SK-N-SH treated with all-trans-retinoic acid at 6 μM for 48 hours (cell line): ENCODE data around the gene EPB41L5.

Source experiments
- ATAC-seq: fragments of 200-7000 bp; cut with Tn5 transposase; 3 replicates; pipeline ENCODE4 v1.9.1; 2020; ENCODE audit warnings: mild to moderate bottlenecking, moderate library complexity
- BACH2 ChIP-seq: fragments of 250-450 bp; sonication (Bioruptor Pico); IDR thresholded peaks from 2 replicates; pipeline ENCODE4 v1.9.0; 2021; ENCODE audit warnings: mild to moderate bottlenecking, borderline replicate concordance
- CSDC2 ChIP-seq: fragments of 250-450 bp; sonication (Bioruptor Pico); IDR thresholded peaks from 2 replicates; pipeline ENCODE4 v1.5.0; 2020; ENCODE audit warnings: mild to moderate bottlenecking, moderate library complexity
- ESRRG ChIP-seq: fragments of 250-450 bp; sonication (Bioruptor Pico); IDR thresholded peaks from 2 replicates; pipeline ENCODE4 v1.6.1; 2021; ENCODE audit warnings: mild to moderate bottlenecking
- GLIS3 ChIP-seq: fragments of 250-450 bp; sonication (Bioruptor Pico); IDR thresholded peaks from 2 replicates; pipeline ENCODE4 v1.5.0; 2020; ENCODE audit warnings: mild to moderate bottlenecking, moderate library complexity
- ISL1 ChIP-seq: fragments of 250-450 bp; sonication (Bioruptor Pico); IDR thresholded peaks from 2 replicates; pipeline ENCODE4 v2.1.2; 2022; ENCODE audit warnings: mild to moderate bottlenecking, moderate library complexity
- OSR1 ChIP-seq: fragments of 250-450 bp; sonication (Bioruptor Pico); IDR thresholded peaks from 2 replicates; pipeline ENCODE4 v1.8.0; 2022; ENCODE audit warnings: moderate library complexity, mild to moderate bottlenecking, inconsistent platforms
- SNAI2 ChIP-seq: fragments of 250-450 bp; sonication (Bioruptor Pico); IDR thresholded peaks from 2 replicates; pipeline ENCODE4 v1.5.0; 2020; ENCODE audit warnings: mild to moderate bottlenecking, moderate library complexity
- TCF4 ChIP-seq: fragments of 250-450 bp; sonication (Bioruptor Pico); IDR thresholded peaks from 2 replicates; pipeline ENCODE4 v1.8.0; 2021; ENCODE audit warnings: mild to moderate bottlenecking, moderate library complexity, borderline replicate concordance
- TOX ChIP-seq: fragments of 250-450 bp; sonication (Bioruptor Pico); IDR thresholded peaks from 2 replicates; pipeline ENCODE4 v1.8.0; 2021; ENCODE audit warnings: mild to moderate bottlenecking, moderate library complexity, borderline replicate concordance
- ZC3H10 ChIP-seq: fragments of 250-450 bp; sonication (Bioruptor Pico); IDR thresholded peaks from 2 replicates; pipeline ENCODE4 v1.5.1; 2021; ENCODE audit warnings: mild to moderate bottlenecking, moderate library complexity
- ZFP3 ChIP-seq: fragments of 250-450 bp; sonication (Bioruptor Pico); IDR thresholded peaks from 2 replicates; pipeline ENCODE4 v1.5.0; 2020; ENCODE audit warnings: mild to moderate bottlenecking, moderate library complexity
- ZFP30 ChIP-seq: fragments of 450-650 bp; formaldehyde crosslinking; IDR thresholded peaks from 2 replicates; pipeline ENCODE4 v1.5.0; 2022; ENCODE audit warnings: mild to moderate bottlenecking, moderate library complexity
- ZNF565 ChIP-seq: fragments of 450-650 bp; formaldehyde crosslinking; conservative IDR thresholded peaks from 2 replicates; pipeline ENCODE4 v1.5.0; 2020; ENCODE audit warnings: low read depth, mild to moderate bottlenecking, moderate library complexity
- ZNF70 ChIP-seq: fragments of 450-650 bp; formaldehyde crosslinking; IDR thresholded peaks from 2 replicates; pipeline ENCODE4 v1.5.0; 2020; ENCODE audit warnings: mild to moderate bottlenecking, moderate library complexity
- ZNF8 ChIP-seq: fragments of 450-650 bp; formaldehyde crosslinking; IDR thresholded peaks from 2 replicates; pipeline ENCODE4 v1.5.0; 2020; ENCODE audit warnings: mild to moderate bottlenecking, moderate library complexity
- TF ChIP-seq, protein P1 (sequence below): fragments of 250-450 bp; sonication (Bioruptor Pico); IDR thresholded peaks from 2 replicates; pipeline ENCODE4 v1.8.0; 2020; ENCODE audit warnings: mild to moderate bottlenecking, moderate library complexity, borderline replicate concordance
- TF ChIP-seq, protein P2 (sequence below): fragments of 250-450 bp; sonication (Bioruptor Pico); IDR thresholded peaks from 2 replicates; pipeline ENCODE4 v1.5.1; 2020; ENCODE audit warnings: low read depth, mild to moderate bottlenecking, moderate library complexity
- TF ChIP-seq, protein P3 (sequence below): fragments of 250-450 bp; sonication (Bioruptor Pico); IDR thresholded peaks from 2 replicates; pipeline ENCODE4 v1.5.0; 2020; ENCODE audit warnings: mild to moderate bottlenecking, moderate library complexity
- TF ChIP-seq, protein P4 (sequence below): fragments of 250-450 bp; sonication (Bioruptor Pico); IDR thresholded peaks from 2 replicates; pipeline ENCODE4 v1.5.1; 2021; ENCODE audit warnings: mild to moderate bottlenecking, moderate library complexity
- TF ChIP-seq, protein P5 (sequence below): fragments of 250-450 bp; sonication (Bioruptor Pico); IDR thresholded peaks from 2 replicates; pipeline ENCODE4 v1.8.0; 2021; ENCODE audit warnings: low read depth, mild to moderate bottlenecking, moderate library complexity, borderline replicate concordance

EPB41L5 gene

DNA sequence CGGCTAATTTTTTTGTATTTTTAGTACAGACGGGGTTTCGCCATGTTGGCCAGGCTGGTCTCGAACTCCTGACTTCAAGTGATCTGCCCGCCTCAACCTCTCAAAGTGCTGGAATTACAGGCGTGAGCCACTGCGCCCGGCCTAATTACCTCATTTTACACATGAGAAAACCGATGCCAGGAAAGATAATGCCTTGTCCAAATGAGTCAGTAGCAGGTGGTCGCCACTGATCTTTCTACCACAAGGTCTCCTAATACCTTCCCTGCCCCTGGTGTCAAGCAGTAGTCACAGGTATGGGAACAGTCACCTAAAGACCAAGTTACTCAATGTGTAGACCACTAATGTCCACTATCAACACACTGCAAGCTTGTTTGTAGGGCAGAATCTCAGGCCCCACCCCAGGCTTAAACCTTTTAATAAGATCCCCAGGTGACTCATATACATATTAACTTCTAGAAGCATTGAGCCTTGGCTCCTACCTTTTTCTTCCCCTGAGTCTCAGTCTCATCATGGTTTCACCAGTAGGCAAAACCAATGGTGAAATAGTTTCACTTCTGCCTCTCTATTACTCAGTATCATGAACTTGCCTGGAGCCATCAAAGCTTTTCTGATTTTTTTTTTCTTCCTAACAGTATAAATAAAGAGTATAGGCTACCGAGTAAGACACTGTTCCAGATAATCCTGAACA is 6.9 kb upstream of the EPB41L5 start:
- TF ChIP-seq, protein P1, sequence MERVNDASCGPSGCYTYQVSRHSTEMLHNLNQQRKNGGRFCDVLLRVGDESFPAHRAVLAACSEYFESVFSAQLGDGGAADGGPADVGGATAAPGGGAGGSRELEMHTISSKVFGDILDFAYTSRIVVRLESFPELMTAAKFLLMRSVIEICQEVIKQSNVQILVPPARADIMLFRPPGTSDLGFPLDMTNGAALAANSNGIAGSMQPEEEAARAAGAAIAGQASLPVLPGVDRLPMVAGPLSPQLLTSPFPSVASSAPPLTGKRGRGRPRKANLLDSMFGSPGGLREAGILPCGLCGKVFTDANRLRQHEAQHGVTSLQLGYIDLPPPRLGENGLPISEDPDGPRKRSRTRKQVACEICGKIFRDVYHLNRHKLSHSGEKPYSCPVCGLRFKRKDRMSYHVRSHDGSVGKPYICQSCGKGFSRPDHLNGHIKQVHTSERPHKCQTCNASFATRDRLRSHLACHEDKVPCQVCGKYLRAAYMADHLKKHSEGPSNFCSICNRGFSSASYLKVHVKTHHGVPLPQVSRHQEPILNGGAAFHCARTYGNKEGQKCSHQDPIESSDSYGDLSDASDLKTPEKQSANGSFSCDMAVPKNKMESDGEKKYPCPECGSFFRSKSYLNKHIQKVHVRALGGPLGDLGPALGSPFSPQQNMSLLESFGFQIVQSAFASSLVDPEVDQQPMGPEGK (CRISPR knock-in tag), result no peak
- TF ChIP-seq TOX (CRISPR knock-in tag) (no peak), SNAI2 (no peak), ZNF8 (no peak), CSDC2 (CRISPR knock-in tag) (no peak), ESRRG (no peak), ZFP30 (no peak), ZNF565 (CRISPR knock-in tag) (no peak), ZFP3 (no peak), TCF4 (CRISPR knock-in tag) (no peak), ZNF70 (CRISPR knock-in tag) (no peak), ISL1 (no peak), ZC3H10 (CRISPR knock-in tag) (no peak), BACH2 (CRISPR knock-in tag) (no peak)
- TF ChIP-seq, protein P2, sequence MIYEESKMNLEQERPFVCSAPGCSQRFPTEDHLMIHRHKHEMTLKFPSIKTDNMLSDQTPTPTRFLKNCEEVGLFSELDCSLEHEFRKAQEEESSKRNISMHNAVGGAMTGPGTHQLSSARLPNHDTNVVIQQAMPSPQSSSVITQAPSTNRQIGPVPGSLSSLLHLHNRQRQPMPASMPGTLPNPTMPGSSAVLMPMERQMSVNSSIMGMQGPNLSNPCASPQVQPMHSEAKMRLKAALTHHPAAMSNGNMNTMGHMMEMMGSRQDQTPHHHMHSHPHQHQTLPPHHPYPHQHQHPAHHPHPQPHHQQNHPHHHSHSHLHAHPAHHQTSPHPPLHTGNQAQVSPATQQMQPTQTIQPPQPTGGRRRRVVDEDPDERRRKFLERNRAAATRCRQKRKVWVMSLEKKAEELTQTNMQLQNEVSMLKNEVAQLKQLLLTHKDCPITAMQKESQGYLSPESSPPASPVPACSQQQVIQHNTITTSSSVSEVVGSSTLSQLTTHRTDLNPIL (CRISPR knock-in tag), result no peak
- TF ChIP-seq, protein P3, sequence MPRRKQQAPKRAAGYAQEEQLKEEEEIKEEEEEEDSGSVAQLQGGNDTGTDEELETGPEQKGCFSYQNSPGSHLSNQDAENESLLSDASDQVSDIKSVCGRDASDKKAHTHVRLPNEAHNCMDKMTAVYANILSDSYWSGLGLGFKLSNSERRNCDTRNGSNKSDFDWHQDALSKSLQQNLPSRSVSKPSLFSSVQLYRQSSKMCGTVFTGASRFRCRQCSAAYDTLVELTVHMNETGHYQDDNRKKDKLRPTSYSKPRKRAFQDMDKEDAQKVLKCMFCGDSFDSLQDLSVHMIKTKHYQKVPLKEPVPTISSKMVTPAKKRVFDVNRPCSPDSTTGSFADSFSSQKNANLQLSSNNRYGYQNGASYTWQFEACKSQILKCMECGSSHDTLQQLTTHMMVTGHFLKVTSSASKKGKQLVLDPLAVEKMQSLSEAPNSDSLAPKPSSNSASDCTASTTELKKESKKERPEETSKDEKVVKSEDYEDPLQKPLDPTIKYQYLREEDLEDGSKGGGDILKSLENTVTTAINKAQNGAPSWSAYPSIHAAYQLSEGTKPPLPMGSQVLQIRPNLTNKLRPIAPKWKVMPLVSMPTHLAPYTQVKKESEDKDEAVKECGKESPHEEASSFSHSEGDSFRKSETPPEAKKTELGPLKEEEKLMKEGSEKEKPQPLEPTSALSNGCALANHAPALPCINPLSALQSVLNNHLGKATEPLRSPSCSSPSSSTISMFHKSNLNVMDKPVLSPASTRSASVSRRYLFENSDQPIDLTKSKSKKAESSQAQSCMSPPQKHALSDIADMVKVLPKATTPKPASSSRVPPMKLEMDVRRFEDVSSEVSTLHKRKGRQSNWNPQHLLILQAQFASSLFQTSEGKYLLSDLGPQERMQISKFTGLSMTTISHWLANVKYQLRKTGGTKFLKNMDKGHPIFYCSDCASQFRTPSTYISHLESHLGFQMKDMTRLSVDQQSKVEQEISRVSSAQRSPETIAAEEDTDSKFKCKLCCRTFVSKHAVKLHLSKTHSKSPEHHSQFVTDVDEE (CRISPR knock-in tag), result no peak
- ATAC-seq, result no peak

DNA sequence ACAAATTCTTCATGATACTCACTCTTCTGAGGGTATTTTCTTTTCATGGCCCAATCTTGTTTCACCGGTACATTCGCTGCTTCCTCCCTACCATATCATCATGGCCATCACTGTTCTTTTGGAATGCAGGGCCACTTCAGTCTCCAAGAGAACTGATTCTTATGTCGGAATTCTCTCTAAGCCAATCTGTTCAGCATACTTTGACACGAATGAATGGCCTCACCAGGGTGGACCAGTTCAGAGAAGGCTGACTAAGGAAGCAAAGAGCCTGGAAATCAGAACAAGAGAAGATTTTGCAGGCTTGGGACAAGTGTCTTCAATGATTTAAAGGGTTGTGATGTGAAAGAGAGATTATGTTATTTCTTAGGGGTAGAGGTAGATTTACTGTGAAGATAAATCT is 5.0 kb upstream of the EPB41L5 start:
- no peak for ATAC-seq
- no peak for TF ChIP-seq ZFP3
- TF ChIP-seq, protein P4, sequence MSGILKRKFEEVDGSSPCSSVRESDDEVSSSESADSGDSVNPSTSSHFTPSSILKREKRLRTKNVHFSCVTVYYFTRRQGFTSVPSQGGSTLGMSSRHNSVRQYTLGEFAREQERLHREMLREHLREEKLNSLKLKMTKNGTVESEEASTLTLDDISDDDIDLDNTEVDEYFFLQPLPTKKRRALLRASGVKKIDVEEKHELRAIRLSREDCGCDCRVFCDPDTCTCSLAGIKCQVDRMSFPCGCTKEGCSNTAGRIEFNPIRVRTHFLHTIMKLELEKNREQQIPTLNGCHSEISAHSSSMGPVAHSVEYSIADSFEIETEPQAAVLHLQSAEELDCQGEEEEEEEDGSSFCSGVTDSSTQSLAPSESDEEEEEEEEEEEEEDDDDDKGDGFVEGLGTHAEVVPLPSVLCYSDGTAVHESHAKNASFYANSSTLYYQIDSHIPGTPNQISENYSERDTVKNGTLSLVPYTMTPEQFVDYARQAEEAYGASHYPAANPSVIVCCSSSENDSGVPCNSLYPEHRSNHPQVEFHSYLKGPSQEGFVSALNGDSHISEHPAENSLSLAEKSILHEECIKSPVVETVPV (CRISPR knock-in tag), result no peak
- TF ChIP-seq, protein P5, sequence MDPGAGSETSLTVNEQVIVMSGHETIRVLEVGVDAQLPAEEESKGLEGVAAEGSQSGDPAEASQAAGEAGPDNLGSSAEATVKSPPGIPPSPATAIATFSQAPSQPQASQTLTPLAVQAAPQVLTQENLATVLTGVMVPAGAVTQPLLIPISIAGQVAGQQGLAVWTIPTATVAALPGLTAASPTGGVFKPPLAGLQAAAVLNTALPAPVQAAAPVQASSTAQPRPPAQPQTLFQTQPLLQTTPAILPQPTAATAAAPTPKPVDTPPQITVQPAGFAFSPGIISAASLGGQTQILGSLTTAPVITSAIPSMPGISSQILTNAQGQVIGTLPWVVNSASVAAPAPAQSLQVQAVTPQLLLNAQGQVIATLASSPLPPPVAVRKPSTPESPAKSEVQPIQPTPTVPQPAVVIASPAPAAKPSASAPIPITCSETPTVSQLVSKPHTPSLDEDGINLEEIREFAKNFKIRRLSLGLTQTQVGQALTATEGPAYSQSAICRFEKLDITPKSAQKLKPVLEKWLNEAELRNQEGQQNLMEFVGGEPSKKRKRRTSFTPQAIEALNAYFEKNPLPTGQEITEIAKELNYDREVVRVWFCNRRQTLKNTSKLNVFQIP (CRISPR knock-in tag), result no peak
- no peak for TF ChIP-seq BACH2 (CRISPR knock-in tag)
- TF ChIP-seq ZNF565 (CRISPR knock-in tag), result no peak
- no peak for TF ChIP-seq ISL1
- TF ChIP-seq GLIS3 (CRISPR knock-in tag), result no peak
- no peak for TF ChIP-seq OSR1 (CRISPR knock-in tag)
- TF ChIP-seq ZNF70 (CRISPR knock-in tag), result no peak
- TF ChIP-seq CSDC2 (CRISPR knock-in tag), result no peak
- TF ChIP-seq, protein P3 (CRISPR knock-in tag), result no peak
- no peak for TF ChIP-seq ZNF8
- no peak for TF ChIP-seq SNAI2
